Right lobe of liver (tissue), 6 donors: Measurements from ENCODE around the gene THRAP3. TPM values are rescaled to one million over a fixed set of nuclear protein-coding genes. Genes with fewer than 3 reads are reported as not detected.

Experiments used
- ATAC-seq, 4 donors: fragments of 200-7000 bp; cut with Tn5 transposase; one replicate each; pipeline ENCODE4 v1.9.1; 2020; ENCODE audit warnings: mild to moderate bottlenecking in 4 of 4, moderate library complexity in 4 of 4
- DNase-seq, 3 donors: peaks; one replicate each; pipeline ENCODE4 v3.0.0-alpha.2; 2020
- H3K27ac ChIP-seq, 3 donors: fragments of 200-600 bp; one replicate each; pipeline ENCODE4 v1.8.0; 2022
- H3K27me3 ChIP-seq, 2 donors: fragments of 200-600 bp; one replicate each; pipeline ENCODE4 v1.8.0; 2022
- H3K36me3 ChIP-seq, 4 donors: fragments of 200-600 bp; sonication (generic) in 1 of 4; one replicate each; pipeline versions ENCODE4 v1.5.1 to v1.8.0; 2017 to 2022; ENCODE audit warnings: control low read depth in 1 of 4
- H3K4me1 ChIP-seq, 4 donors: fragments of 200-600 bp; sonication (generic) in 1 of 4; one replicate each; pipeline versions ENCODE4 v1.5.1 to v1.8.0; 2017 to 2022; ENCODE audit warnings: control low read depth in 1 of 4
- H3K4me3 ChIP-seq, 3 donors: fragments of 200-600 bp; one replicate each; pipeline ENCODE4 v1.8.0; 2022
- H3K9me3 ChIP-seq, 4 donors: fragments of 200-600 bp; sonication (generic) in 1 of 4; one replicate each; pipeline versions ENCODE4 v1.5.1 to v1.8.0; 2017 to 2022; ENCODE audit warnings: control low read depth in 1 of 4
- CTCF ChIP-seq, 4 donors: fragments of 200-600 bp in 3 of 4; fragments of 450-650 bp in 1 of 4; IDR thresholded peaks; one replicate each; pipeline versions ENCODE4 v1.5.1 to v1.8.0; 2016 to 2022; ENCODE audit warnings: antibody characterized with exemption in 4 of 4, mild to moderate bottlenecking in 2 of 4
- POLR2A ChIP-seq: fragments of 450-650 bp; IDR thresholded peaks from one replicate; pipeline ENCODE4 v1.6.1; 2017; ENCODE audit warnings: antibody characterized with exemption, mild to moderate bottlenecking
- WGBS: methylation state at CpG from one replicate; pipeline ENCODE4 v1.1.6; 2018; ENCODE audit warnings: low coverage, low lambda C conversion rate; ENCODE audit not compliant: insufficient coverage; ENCODE audit errors: missing lambda C conversion rate; 5-methylcytosine and 5-hydroxymethylcytosine counted together
- intact Hi-C, 2 donors: fragments of 100-400 bp; cut with DNase I; formaldehyde crosslinking; loops; one replicate each; pipeline versions ENCODE4 v1.11.2 to v1.14.1; 2022
- total RNA-seq, 6 experiments: library from RNA; depleted of rRNA in 2 of 6; stranded (reverse); fragments of >200 nt in 2 of 6; fragmentation: NEBNext Ultra II Directional in 3 of 6; extraction: Animal tissue kit (Norgen Biotek cat#: 25700) in 3 of 6; gene quantifications; one replicate each; pipeline versions ENCODE4 v1.1.0 to v1.2.4, GENCODE V29; 2016 to 2023
- donor health status: DM: no; HTN: yes; CAD: no.
- donor health status: DM: no; HTN: no; CAD: no.
- donor health status: DM: no; HTN: no; CAD: no.
- donor health status: DM: no; HTN: yes; CAD: no.
- donor health status: DM: no; HTN: yes; CAD: no.

THRAP3 gene
- total RNA-seq, 6 experiments from 2014 or later: 33.7 to 53.6 (median 40.7) TPM

- TF ChIP-seq CTCF (IDR thresholded peaks at IDR 0.05): no peak
- no peak for TF ChIP-seq POLR2A
- WGBS: 8% methylated on average over 1 of the region's 2 CpGs
- intact Hi-C loops: no loop called here
- H3K36me3 ChIP-seq: no peaks in the 10 kb centered on the region
- H3K9me3 ChIP-seq: no peaks in the 10 kb centered on the region
- H3K27ac ChIP-seq: peak overlapping the region in 2 of 3 donors; percentile 63 to 64
- H3K4me1 ChIP-seq: peaks cover 0 to 43% (median 17%) of the 10 kb centered on the region in 4 donors
- DNase-seq: peak; percentile 77 to 87 (median 84)
- H3K27me3 ChIP-seq: no peaks in the 10 kb centered on the region
- no peak overlapping the region for H3K4me3 ChIP-seq
- peak; percentile 90 to 92 (median 91) for ATAC-seq
Measured at GRCh38 chr1:36269408-36269838, 45.2 kb downstream of the THRAP3 start.

- DNase-seq (no peak), ATAC-seq (no peak)
- H3K9me3 ChIP-seq: no peaks in the 10 kb centered on the region
- WGBS: 74% methylated on average over 5 of the region's 5 CpGs
- no peaks in the 10 kb centered on the region for H3K27me3 ChIP-seq
- peaks cover 0 to 36% (median 8%) of the 10 kb centered on the region in 4 donors for H3K4me1 ChIP-seq
- no peak overlapping the region for H3K27ac ChIP-seq
- H3K4me3 ChIP-seq: no peak overlapping the region
- intact Hi-C loops: no loop called here
- no peak for TF ChIP-seq CTCF (IDR thresholded peaks at IDR 0.05)
- no peak for TF ChIP-seq POLR2A
- no peaks in the 10 kb centered on the region for H3K36me3 ChIP-seq
Measured at GRCh38 chr1:36273024-36273423, 48.8 kb downstream of the THRAP3 start.

- peaks cover 0 to 38% (median 10%) of the 10 kb centered on the region in 4 donors for H3K4me1 ChIP-seq
- TF ChIP-seq POLR2A (no peak), CTCF (IDR thresholded peaks at IDR 0.05) (no peak)
- 75% methylated on average over 1 of the region's 1 CpG for WGBS
Measured at GRCh38 chr1:36274201-36274600, 50.0 kb downstream of the THRAP3 start.

GRCh38 chr1:36276688-36277087 is 52.4 kb downstream of the THRAP3 start:
- Histone ChIP-seq H3K27me3 (no peaks in the 10 kb centered on the region), H3K27ac (no peak overlapping the region), H3K4me1 (peaks cover 0 to 38% (median 14%) of the 10 kb centered on the region in 4 donors), H3K4me3 (no peak overlapping the region), H3K9me3 (no peaks in the 10 kb centered on the region), H3K36me3 (no peaks in the 10 kb centered on the region)
- WGBS: 96% methylated on average over 6 of the region's 6 CpGs
- DNase-seq (no peak), ATAC-seq (no peak)
- TF ChIP-seq CTCF (IDR thresholded peaks at IDR 0.05): no peak
- TF ChIP-seq POLR2A: no peak
- intact Hi-C loops: no loop called here

More at GRCh38 chr1:36274201-36274600, 50.0 kb downstream of the THRAP3 start:
- Histone ChIP-seq H3K27me3 (no peaks in the 10 kb centered on the region), H3K36me3 (no peaks in the 10 kb centered on the region), H3K4me3 (no peak overlapping the region), H3K27ac (no peak overlapping the region), H3K9me3 (no peaks in the 10 kb centered on the region)
- intact Hi-C loops: no loop called here
- DNase-seq (no peak), ATAC-seq (no peak)
